ENCODE data around the gene LGSN. TPM values are rescaled to one million over a fixed set of nuclear protein-coding genes. Genes with fewer than 3 reads are reported as not detected.

LGSN gene
- total and polyA plus RNA-seq, 2 donors (not counting 3 experiments of a cell fraction or from before 2014, with no cell fraction given): not detected

DNA sequence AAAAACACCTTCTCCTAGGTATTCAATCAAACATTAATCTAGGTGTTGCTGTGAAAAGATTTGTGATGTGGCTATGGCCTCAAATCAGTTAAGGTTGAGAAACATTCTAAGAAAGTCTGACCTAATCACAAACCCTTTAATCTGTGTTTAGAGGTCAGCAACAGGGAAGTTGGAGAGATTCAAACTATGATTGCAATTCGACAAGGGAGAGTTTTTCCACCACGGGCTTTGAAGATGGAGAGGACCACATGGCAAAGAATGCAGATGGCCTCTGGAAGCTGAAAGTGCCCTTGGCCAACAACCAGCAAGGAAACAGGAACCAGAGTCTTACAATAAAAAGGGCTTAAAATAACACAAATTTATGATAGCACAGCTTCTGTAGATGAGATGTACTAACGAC, 29.6 kb upstream of the LGSN start:
- Histone ChIP-seq H3K4me3 (replicated peaks in 1 of 3; ENCODE audit: insufficient read depth in 1 of 3, low read depth in 1 of 3, low read length in 3 of 3) (no peak overlapping the region), H3K79me2 (ENCODE audit: control insufficient read depth, insufficient read depth, low read length) (no peaks in the 10 kb centered on the region), H3K9me1 (replicated peaks; ENCODE audit: control insufficient read depth, extremely low read depth, insufficient read depth, low read length) (no peaks in the 10 kb centered on the region), H3K27ac (ENCODE audit: insufficient read depth, low read depth, low read length) (no peak overlapping the region), H3K9ac (replicated peaks; ENCODE audit: extremely low read depth, insufficient read depth, low read length) (no peak overlapping the region), H3K9me3 (replicated peaks; ENCODE audit: control insufficient read depth, insufficient read depth, low read length) (no peaks in the 10 kb centered on the region), H3K4me1 (ENCODE audit: control insufficient read depth, extremely low read depth, insufficient read depth, low read length) (peaks cover 31% of the 10 kb centered on the region), H3K4me2 (ENCODE audit: insufficient read depth, low read length) (peak overlapping the region; percentile 21), H4K20me1 (replicated peaks; ENCODE audit: control insufficient read depth, extremely low read depth, insufficient read depth, low read length) (no peaks in the 10 kb centered on the region), H2AFZ (ENCODE audit: low read depth, low read length) (peak overlapping the region; percentile 31), H3K27me3 (ENCODE audit: control insufficient read depth in 2 of 2, insufficient read depth in 2 of 2, low read length in 2 of 2) (no peaks in the 10 kb centered on the region), H3K36me3 (ENCODE audit: control insufficient read depth in 2 of 2, extremely low read depth in 1 of 2, insufficient read depth in 2 of 2, low read length in 2 of 2) (no peaks in the 10 kb centered on the region)
- intact Hi-C loops (cut with micrococcal nuclease): no loop called here
- no TSS peak for BruUV-seq (replicated peaks)
- TF ChIP-seq FOS (IDR thresholded peaks at IDR 0.05; ENCODE audit: borderline replicate concordance, insufficient read depth, low read length): no peak
- TF ChIP-seq, protein P1, sequence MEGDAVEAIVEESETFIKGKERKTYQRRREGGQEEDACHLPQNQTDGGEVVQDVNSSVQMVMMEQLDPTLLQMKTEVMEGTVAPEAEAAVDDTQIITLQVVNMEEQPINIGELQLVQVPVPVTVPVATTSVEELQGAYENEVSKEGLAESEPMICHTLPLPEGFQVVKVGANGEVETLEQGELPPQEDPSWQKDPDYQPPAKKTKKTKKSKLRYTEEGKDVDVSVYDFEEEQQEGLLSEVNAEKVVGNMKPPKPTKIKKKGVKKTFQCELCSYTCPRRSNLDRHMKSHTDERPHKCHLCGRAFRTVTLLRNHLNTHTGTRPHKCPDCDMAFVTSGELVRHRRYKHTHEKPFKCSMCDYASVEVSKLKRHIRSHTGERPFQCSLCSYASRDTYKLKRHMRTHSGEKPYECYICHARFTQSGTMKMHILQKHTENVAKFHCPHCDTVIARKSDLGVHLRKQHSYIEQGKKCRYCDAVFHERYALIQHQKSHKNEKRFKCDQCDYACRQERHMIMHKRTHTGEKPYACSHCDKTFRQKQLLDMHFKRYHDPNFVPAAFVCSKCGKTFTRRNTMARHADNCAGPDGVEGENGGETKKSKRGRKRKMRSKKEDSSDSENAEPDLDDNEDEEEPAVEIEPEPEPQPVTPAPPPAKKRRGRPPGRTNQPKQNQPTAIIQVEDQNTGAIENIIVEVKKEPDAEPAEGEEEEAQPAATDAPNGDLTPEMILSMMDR (IDR thresholded peaks at IDR 0.05; ENCODE audit: extremely low read depth in 1 of 2, insufficient read depth in 1 of 2, low read depth in 1 of 2, low read length in 2 of 2): no peak
- TF ChIP-seq EZH2 (IDR thresholded peaks at IDR 0.05; ENCODE audit: borderline replicate concordance, low read depth, low read length, severe bottlenecking): no peak
- TF ChIP-seq GATA2 (IDR thresholded peaks at IDR 0.05; ENCODE audit: insufficient read depth, insufficient read length, low read depth, low read length): peak; percentile 31
- TF ChIP-seq POLR2A (IDR thresholded peaks at IDR 0.05; ENCODE audit: low read depth, low read length): no peak
- TF ChIP-seq JUN (IDR thresholded peaks at IDR 0.05; ENCODE audit: borderline replicate concordance, insufficient read depth, insufficient read length, low read depth): no peak
- no peak for FAIRE-seq
- POLR2A ChIA-PET: no interaction called here
- DNase-seq (ENCODE audit: low read depth, low spot score): peak; percentile 54
- CTCF ChIA-PET: interaction anchor here (1.1 to 7.6 kb wide), 3 partner anchors 412 to 455 kb away, joined by 3 to 183 read pairs (median 11); no protein-coding TSS in a partner anchor
- dilution Hi-C loops (cut with MboI; ENCODE audit: extremely low pct_ligation_motif_present, low sequenced_read_pairs): no loop called here

DNA sequence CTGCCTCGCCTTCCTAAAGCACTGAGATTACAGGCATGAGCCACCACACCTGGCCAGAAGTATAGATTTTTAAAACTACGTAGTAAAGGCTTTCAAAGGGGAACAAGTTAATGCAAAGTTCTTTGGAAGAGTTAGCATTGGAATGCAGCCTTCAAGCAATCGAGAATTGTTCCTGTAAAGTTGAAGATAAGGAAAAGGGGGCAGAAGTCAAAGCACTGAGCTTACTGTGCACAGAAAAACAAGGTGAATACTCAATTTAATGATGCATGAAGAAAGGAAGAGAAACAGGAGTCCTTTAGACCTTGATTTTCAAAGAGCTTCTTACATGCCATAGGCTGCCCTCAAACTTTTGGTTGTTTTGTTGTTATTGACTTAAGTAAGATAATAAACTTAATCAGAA, 29.1 kb upstream of the LGSN start:
- ChIA-PET CTCF (interaction anchor here (1.1 to 7.6 kb wide), 4 partner anchors 249 to 455 kb away, joined by 3 to 183 read pairs (median 8); no protein-coding TSS in a partner anchor), POLR2A (no interaction called here)
- Histone ChIP-seq H3K27me3 (ENCODE audit: control insufficient read depth in 2 of 2, insufficient read depth in 2 of 2, low read length in 2 of 2) (no peaks in the 10 kb centered on the region), H3K4me2 (ENCODE audit: insufficient read depth, low read length) (no peak overlapping the region), H3K9me1 (replicated peaks; ENCODE audit: control insufficient read depth, extremely low read depth, insufficient read depth, low read length) (no peaks in the 10 kb centered on the region), H2AFZ (ENCODE audit: low read depth, low read length) (no peak overlapping the region), H4K20me1 (replicated peaks; ENCODE audit: control insufficient read depth, extremely low read depth, insufficient read depth, low read length) (no peaks in the 10 kb centered on the region), H3K4me3 (replicated peaks in 1 of 3; ENCODE audit: insufficient read depth in 1 of 3, low read depth in 1 of 3, low read length in 3 of 3) (no peak overlapping the region), H3K79me2 (ENCODE audit: control insufficient read depth, insufficient read depth, low read length) (no peaks in the 10 kb centered on the region), H3K27ac (ENCODE audit: insufficient read depth, low read depth, low read length) (no peak overlapping the region), H3K36me3 (ENCODE audit: control insufficient read depth in 2 of 2, extremely low read depth in 1 of 2, insufficient read depth in 2 of 2, low read length in 2 of 2) (no peaks in the 10 kb centered on the region), H3K4me1 (ENCODE audit: control insufficient read depth, extremely low read depth, insufficient read depth, low read length) (peaks cover 31% of the 10 kb centered on the region), H3K9me3 (replicated peaks; ENCODE audit: control insufficient read depth, insufficient read depth, low read length) (no peaks in the 10 kb centered on the region), H3K9ac (replicated peaks; ENCODE audit: extremely low read depth, insufficient read depth, low read length) (no peak overlapping the region)
- intact Hi-C loops (cut with micrococcal nuclease): no loop called here
- DNase-seq (ENCODE audit: low read depth, low spot score) (peak; percentile 41), FAIRE-seq (no peak)
- TF ChIP-seq FOS (IDR thresholded peaks at IDR 0.05; ENCODE audit: borderline replicate concordance, insufficient read depth, low read length): no peak
- TF ChIP-seq EZH2 (IDR thresholded peaks at IDR 0.05; ENCODE audit: borderline replicate concordance, low read depth, low read length, severe bottlenecking): no peak
- no peak for TF ChIP-seq POLR2AphosphoS5 (IDR thresholded peaks at IDR 0.05; ENCODE audit: insufficient read depth, low read depth, low read length)
- no peak for TF ChIP-seq GATA2 (IDR thresholded peaks at IDR 0.05; ENCODE audit: insufficient read depth, insufficient read length, low read depth, low read length)
- dilution Hi-C loops (cut with MboI; ENCODE audit: extremely low pct_ligation_motif_present, low sequenced_read_pairs): no loop called here
- BruUV-seq (replicated peaks): no TSS peak
